HepG2 (cell line): ENCODE results near the gene BCAS3. TPM values are rescaled to one million over a fixed set of nuclear protein-coding genes. Genes with fewer than 3 reads are reported as not detected.
A peak's percentile ranks its signal among the peaks of the same experiment; 100 is the strongest.

ENCODE experiments used
- BORCS8-MEF2B ChIP-seq: sonication (generic); formaldehyde crosslinking; IDR thresholded peaks from 2 replicates; pipeline ENCODE4 v1.8.0; 2022; ENCODE audit warnings: mild to moderate bottlenecking, missing genetic modification reagents
- EEA1 ChIP-seq: sonication (generic); formaldehyde crosslinking; IDR thresholded peaks from 2 replicates; pipeline ENCODE4 v1.5.1; 2020; ENCODE audit warnings: mild to moderate bottlenecking, missing genetic modification reagents, borderline replicate concordance
- EED ChIP-seq: sonication (generic); formaldehyde crosslinking; IDR thresholded peaks from 2 replicates; pipeline ENCODE4 v1.5.0; 2020; ENCODE audit warnings: mild to moderate bottlenecking, missing genetic modification reagents
- GPN1 ChIP-seq: sonication (generic); formaldehyde crosslinking; IDR thresholded peaks from 2 replicates; pipeline ENCODE4 v1.5.1; 2020; ENCODE audit warnings: missing genetic modification reagents, borderline replicate concordance
- HOXA9 ChIP-seq: sonication (generic); formaldehyde crosslinking; IDR thresholded peaks from 2 replicates; pipeline ENCODE4 v1.8.1; 2022; ENCODE audit warnings: missing genetic modification reagents, mild to moderate bottlenecking, moderate library complexity, borderline replicate concordance
- KLF16 ChIP-seq, 2 experiments: sonication (generic) in 1 of 2; formaldehyde crosslinking in 1 of 2; IDR thresholded peaks; 2 replicates each; pipeline versions ENCODE4 v1.6.1 to v1.8.0; 2016 to 2023; ENCODE audit warnings: missing genetic modification reagents in 2 of 2, missing compliant biosample characterization in 1 of 2
- NFE2L1 ChIP-seq: sonication (generic); formaldehyde crosslinking; IDR thresholded peaks from 2 replicates; pipeline ENCODE4 v1.4.0; 2020; ENCODE audit warnings: missing genetic modification reagents, mild to moderate bottlenecking, borderline replicate concordance
- NFYC ChIP-seq: IDR thresholded peaks from 2 replicates; pipeline ENCODE4 v1.6.1; 2016; ENCODE audit warnings: missing genetic modification reagents, missing compliant biosample characterization
- NR3C1 ChIP-seq: sonication (generic); formaldehyde crosslinking; IDR thresholded peaks from 2 replicates; pipeline ENCODE4 v1.4.0; 2020; ENCODE audit warnings: missing genetic modification reagents
- REXO4 ChIP-seq: sonication (generic); formaldehyde crosslinking; IDR thresholded peaks from 2 replicates; pipeline ENCODE4 v1.8.0; 2022; ENCODE audit warnings: missing genetic modification reagents, mild to moderate bottlenecking, borderline replicate concordance
- SSRP1 ChIP-seq: IDR thresholded peaks from 2 replicates; pipeline ENCODE4 v1.6.1; 2016; ENCODE audit warnings: control low read depth
- TBL1XR1 ChIP-seq: fragments of 150-350 bp; IDR thresholded peaks from 2 replicates; pipeline ENCODE4 v1.6.1; 2014; ENCODE audit warnings: borderline replicate concordance, low read length; ENCODE audit not compliant: partially characterized antibody
- XBP1 ChIP-seq: sonication (generic); formaldehyde crosslinking; IDR thresholded peaks from 2 replicates; pipeline ENCODE4 v1.5.0; 2020; ENCODE audit warnings: missing genetic modification reagents
- ZNF367 ChIP-seq: sonication (generic); formaldehyde crosslinking; IDR thresholded peaks from 2 replicates; pipeline ENCODE4 v1.4.0; 2020; ENCODE audit warnings: missing genetic modification reagents, borderline replicate concordance
- ZNF589 ChIP-seq: sonication (generic); formaldehyde crosslinking; conservative IDR thresholded peaks from 2 replicates; pipeline ENCODE4 v1.8.0; 2022; ENCODE audit warnings: mild to moderate bottlenecking, moderate library complexity, missing genetic modification reagents
- ZNF598 ChIP-seq: sonication (generic); formaldehyde crosslinking; IDR thresholded peaks from 2 replicates; pipeline ENCODE4 v1.5.1; 2020; ENCODE audit warnings: mild to moderate bottlenecking, missing genetic modification reagents, borderline replicate concordance
- polyA plus RNA-seq, 8 experiments: library from polyadenylated mRNA; depleted of rRNA in 3 of 8; stranded (reverse) in 7 of 8; unstranded in 1 of 8; fragments of >200 nt; fragmentation: Illumina TruSeq in 4 of 8; extraction: Trizol in 4 of 8; gene quantifications; 2 replicates each; pipeline versions ENCODE4 v1.2.1 to v1.2.3, GENCODE V29; 2011 to 2016; ENCODE audit warnings: low read depth in 4 of 8, missing spikeins in 1 of 8, mixed read lengths in 1 of 8; ENCODE audit not compliant: insufficient read depth in 1 of 8
- total RNA-seq, 5 experiments: library from RNA; depleted of rRNA; stranded (reverse); fragments of >200 nt; fragmentation: Illumina TruSeq; extraction: Trizol; gene quantifications; 2 replicates each; pipeline ENCODE4 v1.2.3, GENCODE V29; 2016; ENCODE audit warnings: low read depth in 1 of 5
- TF ChIP-seq, protein P1 (sequence below): sonication (generic); formaldehyde crosslinking; IDR thresholded peaks from 2 replicates; pipeline ENCODE4 v1.5.0; 2020; ENCODE audit warnings: missing genetic modification reagents
- TF ChIP-seq, protein P2 (sequence below): sonication (generic); formaldehyde crosslinking; IDR thresholded peaks from 2 replicates; pipeline ENCODE4 v1.5.0; 2020; ENCODE audit warnings: missing genetic modification reagents
- TF ChIP-seq, protein P3 (sequence below): sonication (generic); formaldehyde crosslinking; IDR thresholded peaks from 2 replicates; pipeline ENCODE4 v1.4.0; 2020; ENCODE audit warnings: mild to moderate bottlenecking, missing genetic modification reagents
- TF ChIP-seq, protein P4 (sequence below): sonication (generic); formaldehyde crosslinking; IDR thresholded peaks from 2 replicates; pipeline ENCODE4 v1.9.0; 2021; ENCODE audit warnings: missing genetic modification reagents, mild to moderate bottlenecking, borderline replicate concordance
- TF ChIP-seq, protein P5 (sequence below): sonication (generic); formaldehyde crosslinking; IDR thresholded peaks from 2 replicates; pipeline ENCODE4 v1.4.0; 2020; ENCODE audit warnings: missing genetic modification reagents
- TF ChIP-seq, protein P6 (sequence below): IDR thresholded peaks from 2 replicates; pipeline ENCODE4 v1.6.1; 2016; ENCODE audit warnings: missing compliant biosample characterization, missing genetic modification reagents, borderline replicate concordance

BCAS3 gene
- total and polyA plus RNA-seq, 2 of the 13 experiments (the other 11 are each of a cell fraction or from before 2014, with no cell fraction given), result 10.7 to 11.2 TPM

DNA sequence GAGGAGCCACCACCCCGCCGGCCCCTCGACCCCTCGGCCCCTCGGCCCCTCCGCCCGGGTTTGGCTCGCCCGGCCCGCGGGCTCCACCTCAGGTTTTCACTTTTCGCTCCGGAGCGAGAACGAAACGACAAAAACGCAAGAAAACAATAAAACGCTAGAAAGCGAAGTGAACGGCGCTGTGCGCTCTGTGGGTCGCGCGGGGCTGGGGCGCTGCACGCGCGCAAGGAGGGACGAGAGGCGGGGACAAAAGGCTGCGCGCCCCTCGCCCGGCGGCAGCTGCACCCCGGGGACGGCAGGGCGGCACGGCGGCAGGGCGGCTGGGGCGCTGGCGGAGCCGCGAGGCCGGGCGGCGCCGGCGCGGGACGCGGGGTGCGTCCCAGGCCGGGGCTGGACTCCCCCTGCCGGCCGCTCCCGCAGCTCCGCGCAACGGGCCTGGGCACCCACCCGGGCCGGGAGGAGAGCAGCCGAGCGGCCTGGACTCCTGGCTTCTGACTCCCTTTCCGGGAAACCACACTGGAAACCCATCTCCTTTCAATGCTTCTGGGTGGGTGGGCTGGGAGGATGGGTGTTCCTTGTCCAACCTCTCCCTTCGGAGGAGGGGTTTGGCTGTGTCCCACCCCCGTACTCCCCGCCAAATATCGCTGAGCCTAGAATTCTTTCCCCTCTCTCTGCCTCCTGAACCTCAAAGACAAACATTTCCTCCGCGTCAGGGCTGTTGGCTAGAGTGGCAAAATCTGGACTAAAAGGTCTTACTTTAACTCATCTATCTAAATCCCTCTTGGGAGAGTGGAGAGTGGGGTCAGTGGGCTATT lies 731.9 kb downstream of the BCAS3 start (continued):
- TF ChIP-seq, protein P1, sequence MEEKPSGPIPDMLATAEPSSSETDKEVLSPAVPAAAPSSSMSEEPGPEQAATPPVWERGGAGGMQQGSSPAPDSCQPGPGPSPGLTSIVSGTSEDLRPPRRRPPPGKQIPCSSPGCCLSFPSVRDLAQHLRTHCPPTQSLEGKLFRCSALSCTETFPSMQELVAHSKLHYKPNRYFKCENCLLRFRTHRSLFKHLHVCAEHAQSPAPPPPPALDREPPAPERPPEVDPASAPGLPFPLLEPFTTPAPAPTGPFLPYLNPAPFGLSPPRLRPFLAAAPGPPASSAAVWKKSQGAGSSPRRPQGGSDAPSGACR, result no peak
- no peak for TF ChIP-seq SSRP1 (CRISPR knock-in tag)
- no peak for TF ChIP-seq KLF16 (CRISPR knock-in tag; IDR thresholded peaks at IDR 0.05)
- no peak for TF ChIP-seq NFYC (CRISPR knock-in tag)
- no peak for TF ChIP-seq REXO4 (CRISPR knock-in tag)
- TF ChIP-seq BORCS8-MEF2B (CRISPR knock-in tag), result peak; percentile 86; the same call in 1 of the 2 replicates
- TF ChIP-seq EED (CRISPR knock-in tag), result no peak
- no peak for TF ChIP-seq GPN1 (CRISPR knock-in tag)
- no peak for TF ChIP-seq NFE2L1 (CRISPR knock-in tag)
- TF ChIP-seq, protein P2, sequence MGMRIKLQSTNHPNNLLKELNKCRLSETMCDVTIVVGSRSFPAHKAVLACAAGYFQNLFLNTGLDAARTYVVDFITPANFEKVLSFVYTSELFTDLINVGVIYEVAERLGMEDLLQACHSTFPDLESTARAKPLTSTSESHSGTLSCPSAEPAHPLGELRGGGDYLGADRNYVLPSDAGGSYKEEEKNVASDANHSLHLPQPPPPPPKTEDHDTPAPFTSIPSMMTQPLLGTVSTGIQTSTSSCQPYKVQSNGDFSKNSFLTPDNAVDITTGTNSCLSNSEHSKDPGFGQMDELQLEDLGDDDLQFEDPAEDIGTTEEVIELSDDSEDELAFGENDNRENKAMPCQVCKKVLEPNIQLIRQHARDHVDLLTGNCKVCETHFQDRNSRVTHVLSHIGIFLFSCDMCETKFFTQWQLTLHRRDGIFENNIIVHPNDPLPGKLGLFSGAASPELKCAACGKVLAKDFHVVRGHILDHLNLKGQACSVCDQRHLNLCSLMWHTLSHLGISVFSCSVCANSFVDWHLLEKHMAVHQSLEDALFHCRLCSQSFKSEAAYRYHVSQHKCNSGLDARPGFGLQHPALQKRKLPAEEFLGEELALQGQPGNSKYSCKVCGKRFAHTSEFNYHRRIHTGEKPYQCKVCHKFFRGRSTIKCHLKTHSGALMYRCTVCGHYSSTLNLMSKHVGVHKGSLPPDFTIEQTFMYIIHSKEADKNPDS (CRISPR knock-in tag), result no peak
- TF ChIP-seq ZNF367 (CRISPR knock-in tag), result no peak
- no peak for TF ChIP-seq NR3C1 (CRISPR knock-in tag)
- TF ChIP-seq, protein P3, sequence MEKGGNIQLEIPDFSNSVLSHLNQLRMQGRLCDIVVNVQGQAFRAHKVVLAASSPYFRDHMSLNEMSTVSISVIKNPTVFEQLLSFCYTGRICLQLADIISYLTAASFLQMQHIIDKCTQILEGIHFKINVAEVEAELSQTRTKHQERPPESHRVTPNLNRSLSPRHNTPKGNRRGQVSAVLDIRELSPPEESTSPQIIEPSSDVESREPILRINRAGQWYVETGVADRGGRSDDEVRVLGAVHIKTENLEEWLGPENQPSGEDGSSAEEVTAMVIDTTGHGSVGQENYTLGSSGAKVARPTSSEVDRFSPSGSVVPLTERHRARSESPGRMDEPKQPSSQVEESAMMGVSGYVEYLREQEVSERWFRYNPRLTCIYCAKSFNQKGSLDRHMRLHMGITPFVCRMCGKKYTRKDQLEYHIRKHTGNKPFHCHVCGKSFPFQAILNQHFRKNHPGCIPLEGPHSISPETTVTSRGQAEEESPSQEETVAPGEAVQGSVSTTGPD, result no peak
- TF ChIP-seq HOXA9 (CRISPR knock-in tag), result no peak
- TF ChIP-seq, protein P4, sequence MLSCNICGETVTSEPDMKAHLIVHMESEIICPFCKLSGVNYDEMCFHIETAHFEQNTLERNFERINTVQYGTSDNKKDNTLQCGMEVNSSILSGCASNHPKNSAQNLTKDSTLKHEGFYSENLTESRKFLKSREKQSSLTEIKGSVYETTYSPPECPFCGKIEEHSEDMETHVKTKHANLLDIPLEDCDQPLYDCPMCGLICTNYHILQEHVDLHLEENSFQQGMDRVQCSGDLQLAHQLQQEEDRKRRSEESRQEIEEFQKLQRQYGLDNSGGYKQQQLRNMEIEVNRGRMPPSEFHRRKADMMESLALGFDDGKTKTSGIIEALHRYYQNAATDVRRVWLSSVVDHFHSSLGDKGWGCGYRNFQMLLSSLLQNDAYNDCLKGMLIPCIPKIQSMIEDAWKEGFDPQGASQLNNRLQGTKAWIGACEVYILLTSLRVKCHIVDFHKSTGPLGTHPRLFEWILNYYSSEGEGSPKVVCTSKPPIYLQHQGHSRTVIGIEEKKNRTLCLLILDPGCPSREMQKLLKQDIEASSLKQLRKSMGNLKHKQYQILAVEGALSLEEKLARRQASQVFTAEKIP (CRISPR knock-in tag), result no peak
- no peak for TF ChIP-seq XBP1 (CRISPR knock-in tag)
- TF ChIP-seq, protein P5, sequence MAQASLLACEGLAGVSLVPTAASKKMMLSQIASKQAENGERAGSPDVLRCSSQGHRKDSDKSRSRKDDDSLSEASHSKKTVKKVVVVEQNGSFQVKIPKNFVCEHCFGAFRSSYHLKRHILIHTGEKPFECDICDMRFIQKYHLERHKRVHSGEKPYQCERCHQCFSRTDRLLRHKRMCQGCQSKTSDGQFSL (CRISPR knock-in tag), result no peak; the same call in 1 of the 2 replicates
- no peak for TF ChIP-seq ZNF598 (CRISPR knock-in tag)
- TF ChIP-seq TBL1XR1, result no peak
- TF ChIP-seq ZNF589 (CRISPR knock-in tag), result no peak
- 0 out of 2 replicates have a peak, but pooled peaks have one; percentile 37 for TF ChIP-seq EEA1
- TF ChIP-seq, protein P6, sequence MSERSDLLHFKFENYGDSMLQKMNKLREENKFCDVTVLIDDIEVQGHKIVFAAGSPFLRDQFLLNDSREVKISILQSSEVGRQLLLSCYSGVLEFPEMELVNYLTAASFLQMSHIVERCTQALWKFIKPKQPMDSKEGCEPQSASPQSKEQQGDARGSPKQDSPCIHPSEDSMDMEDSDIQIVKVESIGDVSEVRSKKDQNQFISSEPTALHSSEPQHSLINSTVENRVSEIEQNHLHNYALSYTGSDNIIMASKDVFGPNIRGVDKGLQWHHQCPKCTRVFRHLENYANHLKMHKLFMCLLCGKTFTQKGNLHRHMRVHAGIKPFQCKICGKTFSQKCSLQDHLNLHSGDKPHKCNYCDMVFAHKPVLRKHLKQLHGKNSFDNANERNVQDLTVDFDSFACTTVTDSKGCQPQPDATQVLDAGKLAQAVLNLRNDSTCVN, result no peak
